ENCODE measurements around the gene PEA15.

PEA15 gene

GRCh38 chr1:160186246-160186645, 18.9 kb upstream of the PEA15 start:
- DNase-seq: no peak

- DNase-seq: no peak
Measured at GRCh38 chr1:160186729-160187128, 18.5 kb upstream of the PEA15 start.

GRCh38 chr1:160187407-160187806, 17.8 kb upstream of the PEA15 start:
- DNase-seq: no peak

GRCh38 chr1:160188341-160188740, 16.8 kb upstream of the PEA15 start:
- DNase-seq: no peak

- no peak for DNase-seq
Measured at GRCh38 chr1:160189649-160190625, 15.2 kb upstream of the PEA15 start, which contains the start of gene CASQ1. CASQ1 (plus strand) TSS chr1:160190575; CDS start chr1:160190752, 177 bp downstream.

GRCh38 chr1:160191756-160192155, 13.4 kb upstream of the PEA15 start:
- DNase-seq: no peak

GRCh38 chr1:160192234-160192633, 12.9 kb upstream of the PEA15 start:
- DNase-seq: no peak

GRCh38 chr1:160193091-160193819, 11.9 kb upstream of the PEA15 start:
- peak; percentile 67 for DNase-seq

- DNase-seq: no peak
Measured at GRCh38 chr1:160193832-160194736, 11.1 kb upstream of the PEA15 start.

GRCh38 chr1:160194737-160195059, 10.5 kb upstream of the PEA15 start:
- DNase-seq: no peak

GRCh38 chr1:160196143-160196542, 9.0 kb upstream of the PEA15 start:
- DNase-seq: no peak

- DNase-seq: no peak
Measured at GRCh38 chr1:160197231-160197630, 8.0 kb upstream of the PEA15 start.

GRCh38 chr1:160200786-160201185, 4.4 kb upstream of the PEA15 start:
- no peak for DNase-seq

- no peak for DNase-seq
Measured at GRCh38 chr1:160204526-160205241, 500 bp upstream of the PEA15 start.

- DNase-seq: no peak
Measured at GRCh38 chr1:160206036-160206389, 829 bp downstream of the PEA15 start.

GRCh38 chr1:160206421-160207117, 1.4 kb downstream of the PEA15 start:
- DNase-seq: no peak

- DNase-seq: no peak
Measured at GRCh38 chr1:160207118-160207650, 2.0 kb downstream of the PEA15 start.

GRCh38 chr1:160207771-160208556, 2.8 kb downstream of the PEA15 start:
- DNase-seq: no peak

- no peak for DNase-seq
Measured at GRCh38 chr1:160208557-160209320, 3.6 kb downstream of the PEA15 start.

Data from NK-92 treated with Interleukin-12 subunit alpha and Interleukin-12 subunit beta, amount 100 ng/mL, for 24 hours (cell line).